Right forelimb (tissue), 1 donor: ENCODE results near the gene PGM2L1.
"Not testable (repeated sequence)": the region's sequence is repeated elsewhere in the genome, so short reads cannot be mapped to it uniquely, and the experiment has no call there.

Source experiments
- DNase-seq: peaks from one replicate; pipeline ENCODE4 v3.0.0-alpha.2; 2018

The PGM2L1 gene

GRCh38 chr11:74397501-74398243 is 561 bp downstream of the PGM2L1 start:
- no peak for DNase-seq

- no peak for DNase-seq
These were observed 6.0 kb downstream of the PGM2L1 start for GRCh38 chr11:74392256-74392655.

- no peak for DNase-seq
These were observed 7.0 kb downstream of the PGM2L1 start for GRCh38 chr11:74391193-74391592.

- no peak for DNase-seq
These were observed 7.5 kb downstream of the PGM2L1 start for GRCh38 chr11:74390697-74391096.

- no peak for DNase-seq
These were observed 9.4 kb downstream of the PGM2L1 start for GRCh38 chr11:74388678-74389327.

GRCh38 chr11:74384641-74385040 is 13.6 kb downstream of the PGM2L1 start:
- DNase-seq = no peak

- no peak for DNase-seq
These were observed 17.3 kb downstream of the PGM2L1 start for GRCh38 chr11:74380746-74381439.

- DNase-seq = no peak
These were observed 20.5 kb downstream of the PGM2L1 start for GRCh38 chr11:74377689-74378088.

- no peak for DNase-seq
These were observed 24.9 kb downstream of the PGM2L1 start for GRCh38 chr11:74373382-74373781.

- no peak for DNase-seq
These were observed 26.8 kb downstream of the PGM2L1 start for GRCh38 chr11:74371269-74372052.

- DNase-seq = no peak
These were observed 28.1 kb downstream of the PGM2L1 start for GRCh38 chr11:74370123-74370522.

GRCh38 chr11:74367881-74368280 is 30.4 kb downstream of the PGM2L1 start:
- no peak for DNase-seq

- no peak for DNase-seq
These were observed 31.7 kb downstream of the PGM2L1 start for GRCh38 chr11:74366576-74366975.

GRCh38 chr11:74365805-74366204 is 32.4 kb downstream of the PGM2L1 start:
- not testable (repeated sequence) for DNase-seq

- no peak for DNase-seq
These were observed 40.8 kb downstream of the PGM2L1 start for GRCh38 chr11:74357449-74357848.

- DNase-seq = no peak
These were observed 42.6 kb downstream of the PGM2L1 start for GRCh38 chr11:74355626-74356025.

GRCh38 chr11:74354036-74354435 is 44.2 kb downstream of the PGM2L1 start:
- no peak for DNase-seq

GRCh38 chr11:74347381-74347780 is 50.9 kb downstream of the PGM2L1 start:
- DNase-seq = no peak

GRCh38 chr11:74345420-74345819 is 52.8 kb downstream of the PGM2L1 start:
- DNase-seq = no peak

GRCh38 chr11:74341921-74342320 is 56.3 kb downstream of the PGM2L1 start:
- no peak for DNase-seq

- DNase-seq = no peak
These were observed 58.6 kb downstream of the PGM2L1 start for GRCh38 chr11:74339619-74340018.

- no peak for DNase-seq
These were observed 59.3 kb downstream of the PGM2L1 start for GRCh38 chr11:74338963-74339362.

- DNase-seq = no peak
These were observed 65.0 kb downstream of the PGM2L1 start for GRCh38 chr11:74333193-74333592.
